Mesendoderm (in vitro differentiated cells): Measurements from ENCODE around the gene GNB1L.

Experiments
- DNase-seq: peaks from one replicate; pipeline ENCODE4 v3.0.0; 2013
- H2AK5ac ChIP-seq: 2 replicates; pipeline ENCODE4 v1.6.1; 2013; ENCODE audit warnings: low read length, inconsistent platforms
- H2BK120ac ChIP-seq: 2 replicates; pipeline ENCODE4 v1.6.1; 2013; ENCODE audit warnings: low read depth, mild to moderate bottlenecking, low read length, moderate library complexity, mixed read lengths
- H2BK15ac ChIP-seq: replicated peaks from 2 replicates; pipeline ENCODE4 v1.6.1; 2013; ENCODE audit warnings: low read depth, mild to moderate bottlenecking, moderate library complexity
- H2BK5ac ChIP-seq: 2 replicates; pipeline ENCODE4 v1.6.1; 2013; ENCODE audit warnings: low read length, inconsistent platforms
- H3K18ac ChIP-seq: 2 replicates; pipeline ENCODE4 v1.6.1; 2013; ENCODE audit warnings: mild to moderate bottlenecking, low read length, mixed read lengths
- H3K23ac ChIP-seq: one replicate; pipeline ENCODE4 v1.6.1; 2013; ENCODE audit warnings: low read length
- H3K27ac ChIP-seq: 2 replicates; pipeline ENCODE4 v1.5.1; 2013; ENCODE audit warnings: low read depth, mild to moderate bottlenecking, inconsistent platforms, low read length, moderate library complexity
- H3K27me3 ChIP-seq: 2 replicates; pipeline ENCODE4 v1.6.1; 2013; ENCODE audit warnings: low read length, control low read depth, mild to moderate bottlenecking, inconsistent platforms; ENCODE audit not compliant: insufficient read depth, poor library complexity
- H3K36me3 ChIP-seq: 2 replicates; pipeline ENCODE4 v1.6.1; 2013; ENCODE audit warnings: low read length, inconsistent platforms; ENCODE audit not compliant: control insufficient read depth, insufficient read depth
- H3K4ac ChIP-seq: one replicate; pipeline ENCODE4 v1.6.1; 2013; ENCODE audit warnings: low read depth, mild to moderate bottlenecking, low read length, moderate library complexity
- H3K4me1 ChIP-seq: 2 replicates; pipeline ENCODE4 v1.6.1; 2013; ENCODE audit warnings: low read depth, low read length, inconsistent platforms; ENCODE audit not compliant: control insufficient read depth
- H3K4me2 ChIP-seq: 2 replicates; pipeline ENCODE4 v1.6.1; 2013; ENCODE audit warnings: low read length
- H3K4me3 ChIP-seq: 2 replicates; pipeline ENCODE4 v1.5.1; 2013; ENCODE audit warnings: mild to moderate bottlenecking, low read length
- H3K56ac ChIP-seq: one replicate; pipeline ENCODE4 v1.6.1; 2013; ENCODE audit warnings: low read length
- H3K79me1 ChIP-seq: 2 replicates; pipeline ENCODE4 v1.6.1; 2013; ENCODE audit warnings: low read length, inconsistent platforms
- H3K79me2 ChIP-seq: 2 replicates; pipeline ENCODE4 v1.6.1; 2013; ENCODE audit warnings: mild to moderate bottlenecking, low read length; ENCODE audit not compliant: control insufficient read depth, insufficient read depth
- H3K9ac ChIP-seq: 2 replicates; pipeline ENCODE4 v1.6.1; 2013; ENCODE audit warnings: low read length, inconsistent platforms
- H4K5ac ChIP-seq: one replicate; pipeline ENCODE4 v1.6.1; 2013; ENCODE audit warnings: low read length
- H4K8ac ChIP-seq: one replicate; pipeline ENCODE4 v1.6.1; 2013; ENCODE audit warnings: low read depth, mild to moderate bottlenecking, control low read depth, low read length, moderate library complexity
- WGBS: extraction: QIAGEN DNeasy Blood & Tissue Kit; methylation state at CpG from one replicate; pipeline ENCODE4 v1.1.7; 2013; ENCODE audit warnings: low lambda C conversion rate, missing lambda C conversion rate; ENCODE audit not compliant: insufficient coverage; ENCODE audit errors: extremely low coverage; 5-methylcytosine and 5-hydroxymethylcytosine counted together

GNB1L gene

GRCh38 chr22:19868333-19868732 is 13.7 kb upstream of the GNB1L start:
- Histone ChIP-seq H3K4me2 (no peak overlapping the region), H2BK5ac (no peak overlapping the region), H3K4me1 (no peaks in the 10 kb centered on the region), H3K4ac (no peak overlapping the region), H2BK120ac (no peak overlapping the region), H3K18ac (no peak overlapping the region), H4K8ac (no peak overlapping the region), H3K4me3 (no peak overlapping the region), H3K23ac (no peak overlapping the region), H3K36me3 (no peaks in the 10 kb centered on the region), H2AK5ac (no peak overlapping the region), H4K5ac (no peak overlapping the region), H3K27ac (no peak overlapping the region), H3K79me1 (no peaks in the 10 kb centered on the region), H3K9ac (no peak overlapping the region), H3K27me3 (no peaks in the 10 kb centered on the region), H3K79me2 (no peaks in the 10 kb centered on the region), H2BK15ac (no peak overlapping the region), H3K56ac (no peak overlapping the region)
- WGBS: no CpG with 5 or more reads among the region's 3 CpGs
- DNase-seq: no peak

- WGBS: no CpG with 5 or more reads among the region's 7 CpGs
- DNase-seq: no peak
- no peak overlapping the region for H3K23ac ChIP-seq
- H3K56ac ChIP-seq: no peak overlapping the region
- H3K36me3 ChIP-seq: no peaks in the 10 kb centered on the region
- no peaks in the 10 kb centered on the region for H3K4me1 ChIP-seq
- no peak overlapping the region for H2BK5ac ChIP-seq
- no peak overlapping the region for H4K5ac ChIP-seq
- H2AK5ac ChIP-seq: no peak overlapping the region
- H2BK15ac ChIP-seq: no peak overlapping the region
- H3K4ac ChIP-seq: no peak overlapping the region
- H3K27me3 ChIP-seq: no peaks in the 10 kb centered on the region
- H3K79me1 ChIP-seq: no peaks in the 10 kb centered on the region
- H2BK120ac ChIP-seq: no peak overlapping the region
- H3K18ac ChIP-seq: no peak overlapping the region
- no peak overlapping the region for H3K27ac ChIP-seq
- H3K4me3 ChIP-seq: no peak overlapping the region
- H4K8ac ChIP-seq: no peak overlapping the region
- H3K9ac ChIP-seq: no peak overlapping the region
- H3K79me2 ChIP-seq: no peaks in the 10 kb centered on the region
- no peak overlapping the region for H3K4me2 ChIP-seq
Observed at GRCh38 chr22:19867617-19868016, 12.9 kb upstream of the GNB1L start.

- H3K4me3 ChIP-seq: no peak overlapping the region
- H3K79me2 ChIP-seq: no peaks in the 10 kb centered on the region
- no peak overlapping the region for H4K8ac ChIP-seq
- H3K4me1 ChIP-seq: no peaks in the 10 kb centered on the region
- no peak overlapping the region for H3K23ac ChIP-seq
- no peaks in the 10 kb centered on the region for H3K36me3 ChIP-seq
- no peak overlapping the region for H3K18ac ChIP-seq
- no peak overlapping the region for H4K5ac ChIP-seq
- DNase-seq: no peak
- 100% methylated on average over 1 of the region's 3 CpGs for WGBS
- H2BK5ac ChIP-seq: no peak overlapping the region
- no peaks in the 10 kb centered on the region for H3K79me1 ChIP-seq
- no peak overlapping the region for H3K4ac ChIP-seq
- H3K56ac ChIP-seq: no peak overlapping the region
- H2BK15ac ChIP-seq: no peak overlapping the region
- no peak overlapping the region for H2AK5ac ChIP-seq
- H3K27ac ChIP-seq: no peak overlapping the region
- no peaks in the 10 kb centered on the region for H3K27me3 ChIP-seq
- H2BK120ac ChIP-seq: no peak overlapping the region
- no peak overlapping the region for H3K4me2 ChIP-seq
- no peak overlapping the region for H3K9ac ChIP-seq
Observed at GRCh38 chr22:19866665-19867009, 12.0 kb upstream of the GNB1L start.

- no peaks in the 10 kb centered on the region for H3K79me2 ChIP-seq
- H3K9ac ChIP-seq: no peak overlapping the region
- no peak overlapping the region for H3K27ac ChIP-seq
- H3K79me1 ChIP-seq: no peaks in the 10 kb centered on the region
- no peaks in the 10 kb centered on the region for H3K4me1 ChIP-seq
- no peak overlapping the region for H2BK120ac ChIP-seq
- no peak overlapping the region for H2AK5ac ChIP-seq
- WGBS: no CpG with 5 or more reads among the region's 12 CpGs
- DNase-seq: no peak
- H2BK5ac ChIP-seq: no peak overlapping the region
- H3K4me3 ChIP-seq: no peak overlapping the region
- H3K36me3 ChIP-seq: no peaks in the 10 kb centered on the region
- no peak overlapping the region for H3K56ac ChIP-seq
- H3K27me3 ChIP-seq: no peaks in the 10 kb centered on the region
- no peak overlapping the region for H3K18ac ChIP-seq
- H4K8ac ChIP-seq: no peak overlapping the region
- H3K4me2 ChIP-seq: no peak overlapping the region
- no peak overlapping the region for H3K4ac ChIP-seq
- no peak overlapping the region for H4K5ac ChIP-seq
- H2BK15ac ChIP-seq: no peak overlapping the region
- H3K23ac ChIP-seq: no peak overlapping the region
Observed at GRCh38 chr22:19865141-19865829, 10.6 kb upstream of the GNB1L start.

- Histone ChIP-seq H3K27me3 (no peaks in the 10 kb centered on the region), H3K79me1 (no peaks in the 10 kb centered on the region), H3K56ac (no peak overlapping the region), H4K8ac (no peak overlapping the region), H3K9ac (no peak overlapping the region), H2AK5ac (no peak overlapping the region), H3K4me2 (no peak overlapping the region), H3K36me3 (no peaks in the 10 kb centered on the region), H2BK5ac (no peak overlapping the region), H2BK120ac (no peak overlapping the region), H3K4me3 (no peak overlapping the region), H3K18ac (no peak overlapping the region), H3K4ac (no peak overlapping the region), H3K27ac (no peak overlapping the region), H2BK15ac (no peak overlapping the region), H4K5ac (no peak overlapping the region), H3K79me2 (no peaks in the 10 kb centered on the region), H3K23ac (no peak overlapping the region), H3K4me1 (no peaks in the 10 kb centered on the region)
- DNase-seq: no peak
- no CpG with 5 or more reads among the region's 5 CpGs for WGBS
Observed at GRCh38 chr22:19864538-19865106, 9.9 kb upstream of the GNB1L start.

- Histone ChIP-seq H4K5ac (no peak overlapping the region), H3K79me2 (no peaks in the 10 kb centered on the region), H2BK15ac (no peak overlapping the region), H3K56ac (no peak overlapping the region), H3K4ac (no peak overlapping the region), H2BK120ac (no peak overlapping the region), H2BK5ac (no peak overlapping the region), H3K27me3 (no peaks in the 10 kb centered on the region), H3K23ac (no peak overlapping the region), H3K4me3 (no peak overlapping the region), H3K79me1 (no peaks in the 10 kb centered on the region), H3K18ac (no peak overlapping the region), H3K36me3 (no peaks in the 10 kb centered on the region), H3K4me2 (no peak overlapping the region), H3K9ac (no peak overlapping the region), H4K8ac (no peak overlapping the region), H3K27ac (no peak overlapping the region), H3K4me1 (no peaks in the 10 kb centered on the region), H2AK5ac (no peak overlapping the region)
- no CpG with 5 or more reads among the region's 5 CpGs for WGBS
- DNase-seq: no peak
Observed at GRCh38 chr22:19863571-19863970, 8.9 kb upstream of the GNB1L start.
